GM12878 (cell line): ENCODE measurements around the gene WDFY3. TPM values are rescaled to one million over a fixed set of nuclear protein-coding genes. Genes with fewer than 3 reads are reported as not detected.

Experiments used
- ATAC-seq: fragments of 200-7000 bp; cut with Tn5 transposase; 3 replicates; pipeline ENCODE4 v1.9.1; 2020; ENCODE audit warnings: mild to moderate bottlenecking, moderate library complexity
- BruUV-seq: library from RNA; stranded (reverse); fragments of 400-500 nt; replicated peaks from 2 replicates; lab custom pipeline; 2021; lab: Mats Ljungman, UMichigan
- CTCF ChIA-PET: fragments of 300-600 bp; sonication (Branson Sonifier 250); formaldehyde crosslinking; extraction: SDS; loops from one replicate; lab custom pipeline; 2021; ENCODE audit warnings: inconsistent platforms; lab: Yijun Ruan, JAX
- POLR2A ChIA-PET: fragments of 350-600 bp; formaldehyde crosslinking; extraction: SDS; loops from one replicate; lab custom pipeline; 2021; ENCODE audit warnings: inconsistent platforms; lab: Charles Lee
- RAD21 ChIA-PET: fragments of 300-600 bp; sonication (Branson Sonifier 250); formaldehyde crosslinking; loops from one replicate; lab custom pipeline; 2023; ENCODE audit warnings: antibody characterized with exemption; ENCODE audit not compliant: unreplicated experiment; lab: Charles Lee
- SMC1A ChIA-PET: fragments of 300-600 bp; sonication (Branson Sonifier 250); formaldehyde crosslinking; loops from one replicate; lab custom pipeline; 2023; ENCODE audit not compliant: unreplicated experiment, uncharacterized antibody; lab: Charles Lee
- DNase-seq: peaks from one replicate; pipeline ENCODE4 v3.0.0-alpha.2; 2011; ENCODE audit warnings: low read depth, low spot score
- FAIRE-seq: peaks from 3 replicates; lab custom pipeline; 2011; peaks lifted over from hg19 to GRCh38; lab: Jason Lieb, UNC
- H2AFZ ChIP-seq: 2 replicates; pipeline ENCODE4 v1.6.0; 2011; ENCODE audit warnings: low read depth, low read length, control low read depth; ENCODE audit not compliant: control insufficient read depth
- H3K27ac ChIP-seq: 2 replicates; pipeline ENCODE4 v1.5.1; 2011; ENCODE audit warnings: control low read depth; ENCODE audit not compliant: control insufficient read depth, insufficient read depth
- H3K27me3 ChIP-seq, 2 experiments: replicated peaks in 1 of 2; 2 replicates each; pipeline versions ENCODE4 v1.6.0 to v1.6.1; 2011; ENCODE audit warnings: low read length in 1 of 2; ENCODE audit not compliant: control insufficient read depth in 2 of 2, insufficient read depth in 2 of 2
- H3K36me3 ChIP-seq, 2 experiments: 2 replicates each; pipeline ENCODE4 v1.5.1; 2011; ENCODE audit warnings: low read length in 1 of 2; ENCODE audit not compliant: control insufficient read depth in 2 of 2, insufficient read depth in 2 of 2
- H3K4me1 ChIP-seq: 2 replicates; pipeline ENCODE4 v1.6.1; 2011; ENCODE audit warnings: mild to moderate bottlenecking, low read length, moderate library complexity, mixed read lengths; ENCODE audit not compliant: control insufficient read depth, insufficient read depth
- H3K4me2 ChIP-seq: 2 replicates; pipeline ENCODE4 v1.6.0; 2011; ENCODE audit warnings: control low read depth; ENCODE audit not compliant: control insufficient read depth, insufficient read depth
- H3K4me3 ChIP-seq: fragments of 200-600 bp; sonication (generic); 2 replicates; pipeline ENCODE4 v1.5.1; 2016
- H3K79me2 ChIP-seq: 2 replicates; pipeline ENCODE4 v1.6.0; 2011; ENCODE audit warnings: low read length; ENCODE audit not compliant: control insufficient read depth, insufficient read depth
- H3K9ac ChIP-seq: 2 replicates; pipeline ENCODE4 v1.8.0; 2011; ENCODE audit warnings: low read length, control low read depth, mixed read lengths; ENCODE audit not compliant: control insufficient read depth, insufficient read depth
- H3K9me3 ChIP-seq: replicated peaks from 3 replicates; pipeline ENCODE4 v1.5.1; 2011; ENCODE audit warnings: mild to moderate bottlenecking, low read length; ENCODE audit not compliant: control insufficient read depth, insufficient read depth
- H4K20me1 ChIP-seq: 2 replicates; pipeline ENCODE4 v1.6.0; 2011; ENCODE audit not compliant: control insufficient read depth, insufficient read depth
- ATF7 ChIP-seq: fragments of 450-650 bp; IDR thresholded peaks from 2 replicates; pipeline ENCODE4 v1.6.1; 2016; ENCODE audit warnings: low read depth, mild to moderate bottlenecking
- BCL3 ChIP-seq: IDR thresholded peaks from 2 replicates; pipeline ENCODE4 v1.6.1; 2011; ENCODE audit warnings: borderline replicate concordance, low read depth, mild to moderate bottlenecking, moderate library complexity, low read length; ENCODE audit not compliant: insufficient read depth, poor library complexity, severe bottlenecking
- BCLAF1 ChIP-seq: fragments of 450-650 bp; IDR thresholded peaks from 2 replicates; pipeline ENCODE4 v1.6.1; 2017; ENCODE audit warnings: antibody characterized with exemption, mild to moderate bottlenecking, moderate library complexity
- JUND ChIP-seq: IDR thresholded peaks from 2 replicates; pipeline ENCODE4 v1.6.1; 2012; ENCODE audit warnings: low read depth, mild to moderate bottlenecking, low read length, improper control_type of control experiment, moderate library complexity
- NRF1 ChIP-seq: conservative IDR thresholded peaks from 2 replicates; pipeline ENCODE4 v1.6.1; 2011; ENCODE audit warnings: mild to moderate bottlenecking, low read depth, low read length, improper control_type of control experiment
- RAD21 ChIP-seq: IDR thresholded peaks from 2 replicates; pipeline ENCODE4 v1.6.1; 2011; ENCODE audit warnings: mild to moderate bottlenecking, low read depth, low read length, moderate library complexity; ENCODE audit not compliant: insufficient read depth
- RUNX3 ChIP-seq: IDR thresholded peaks from 2 replicates; pipeline ENCODE4 v1.6.1; 2012; ENCODE audit warnings: low read length, inconsistent platforms
- SIN3A ChIP-seq: IDR thresholded peaks from 2 replicates; pipeline ENCODE4 v1.6.1; 2012; ENCODE audit warnings: low read depth, low read length, improper control_type of control experiment
- SPI1 ChIP-seq: IDR thresholded peaks from 2 replicates; pipeline ENCODE4 v1.6.1; 2011; ENCODE audit warnings: low read depth, mild to moderate bottlenecking, low read length, moderate library complexity, borderline replicate concordance; ENCODE audit not compliant: insufficient read depth
- ZBTB33 ChIP-seq: fragments of 450-650 bp; IDR thresholded peaks from 2 replicates; pipeline ENCODE4 v1.6.1; 2017; ENCODE audit warnings: mild to moderate bottlenecking
- ZNF384 ChIP-seq: IDR thresholded peaks from 2 replicates; pipeline ENCODE4 v1.6.1; 2012; ENCODE audit warnings: low read depth, mild to moderate bottlenecking, low read length, improper control_type of control experiment, borderline replicate concordance
- WGBS: methylation state at CpG from one replicate; pipeline ENCODE4 v1.1.6; 2016; ENCODE audit warnings: low lambda C conversion rate; ENCODE audit not compliant: insufficient replicate concordance, insufficient coverage; ENCODE audit errors: missing lambda C conversion rate; 5-methylcytosine and 5-hydroxymethylcytosine counted together
- in situ Hi-C: fragments of 300-500 bp; cut with MboI; formaldehyde crosslinking; loops from 9 replicates; pipeline ENCODE4 v1.14.3; 2018; ENCODE audit warnings: mixed read lengths
- intact Hi-C: fragments of 100-400 bp; cut with micrococcal nuclease; formaldehyde crosslinking; loops from one replicate; pipeline ENCODE4 v1.14.2; 2022; ENCODE audit not compliant: unreplicated experiment
- polyA plus RNA-seq, 11 experiments: library from polyadenylated mRNA; depleted of rRNA in 4 of 11; unstranded in 6 of 11; stranded (reverse) in 5 of 11; fragments of >200 nt; fragmentation: Nextera tagmentation in 4 of 11; fragmentation: Illumina TruSeq in 1 of 11; extraction: Ambion mirVana in 4 of 11; extraction: Trizol in 1 of 11; gene quantifications; 1 replicate in 1 of 11; 2 replicates in 10 of 11; pipeline versions ENCODE4 v1.2.1 to v1.2.3, GENCODE V29; 2011 to 2016; ENCODE audit warnings: inconsistent platforms in 2 of 11, missing spikeins in 2 of 11, low read depth in 1 of 11
- total RNA-seq, 4 experiments: library from RNA; depleted of rRNA in 3 of 4; stranded (reverse); fragments of >200 nt in 3 of 4; fragmentation: Illumina TruSeq in 1 of 4; extraction: Trizol in 1 of 4; gene quantifications; 2 replicates each; pipeline versions ENCODE4 v1.2.1 to v1.2.3, GENCODE V29; 2013 to 2021

Gene WDFY3
- total and polyA plus RNA-seq, 10 of the 15 experiments (the other 5 are each of a cell fraction or from before 2014, with no cell fraction given) = 0.01 to 0.23 (median 0.12) TPM; not detected in 2

GRCh38 chr4:84968925-84969324, 2.4 kb upstream of the WDFY3 start:
- DNase-seq (no peak), FAIRE-seq (no peak), ATAC-seq (no peak)
- CTCF ChIA-PET = no interaction called here
- Histone ChIP-seq H3K4me3 (no peak overlapping the region), H2AFZ (no peak overlapping the region), H3K9me3 (no peaks in the 10 kb centered on the region), H3K79me2 (no peaks in the 10 kb centered on the region), H4K20me1 (no peaks in the 10 kb centered on the region), H3K9ac (no peak overlapping the region), H3K36me3 (no peaks in the 10 kb centered on the region), H3K4me1 (no peaks in the 10 kb centered on the region), H3K27ac (no peak overlapping the region), H3K4me2 (no peak overlapping the region), H3K27me3 (peaks cover 0 to 10% of the 10 kb centered on the region in 2 experiments; a peak in 3 of 4 replicates)
- SMC1A ChIA-PET = no interaction called here
- POLR2A ChIA-PET = no interaction called here
- TF ChIP-seq RUNX3 = no peak
- TF ChIP-seq SIN3A = no peak
- no peak for TF ChIP-seq JUND
- no peak for TF ChIP-seq ZBTB33
- in situ Hi-C loops (no loop called here), intact Hi-C loops (no loop called here)
- no TSS peak for BruUV-seq
- 0% methylated on average over 1 of the region's 1 CpG for WGBS
- RAD21 ChIA-PET = no interaction called here

- POLR2A ChIA-PET = no interaction called here
- no peak for TF ChIP-seq BCL3
- no peak for TF ChIP-seq RAD21
- no peak for TF ChIP-seq BCLAF1
- TF ChIP-seq ZNF384 = no peak
- no peak for TF ChIP-seq SPI1
- no peak for TF ChIP-seq RUNX3
- no peak for TF ChIP-seq ATF7
- TF ChIP-seq NRF1 = no peak
Observed at GRCh38 chr4:84967243-84967690, 777 bp upstream of the WDFY3 start.

More at GRCh38 chr4:84967243-84967690, 777 bp upstream of the WDFY3 start:
- ATAC-seq (no peak), FAIRE-seq (no peak), DNase-seq (no peak)
- WGBS = 17% methylated on average over 7 of the region's 7 CpGs
- BruUV-seq = no TSS peak
- intact Hi-C loops (no loop called here), in situ Hi-C loops (no loop called here)
- ChIA-PET RAD21 (no interaction called here), CTCF (interaction anchor here (0.6 to 1.0 kb wide), 2 partner anchors 9 to 21 kb away, joined by 3 read pairs; no protein-coding TSS in a partner anchor), SMC1A (no interaction called here)
- no peaks in the 10 kb centered on the region for H4K20me1 ChIP-seq
- no peaks in the 10 kb centered on the region for H3K4me1 ChIP-seq
- no peak overlapping the region for H3K4me3 ChIP-seq
- H3K9me3 ChIP-seq = no peaks in the 10 kb centered on the region
- peaks cover 0 to 10% of the 10 kb centered on the region in 2 experiments; a peak in 3 of 4 replicates for H3K27me3 ChIP-seq
- H3K79me2 ChIP-seq = no peaks in the 10 kb centered on the region
- no peaks in the 10 kb centered on the region for H3K36me3 ChIP-seq
- H3K9ac ChIP-seq = no peak overlapping the region
- no peak overlapping the region for H3K4me2 ChIP-seq
- no peak overlapping the region for H3K27ac ChIP-seq
- no peak overlapping the region for H2AFZ ChIP-seq
